ENCODE measurements around the gene PBX3. TPM values are rescaled to one million over a fixed set of nuclear protein-coding genes. Genes with fewer than 3 reads are reported as not detected.

PBX3 gene
- 16.3 TPM for polyA plus RNA-seq (2013, experiment 1 of 2; ENCODE audit: insufficient read length)
- 18.9 TPM for polyA plus RNA-seq (2013, experiment 2 of 2; ENCODE audit: insufficient read length)

DNA sequence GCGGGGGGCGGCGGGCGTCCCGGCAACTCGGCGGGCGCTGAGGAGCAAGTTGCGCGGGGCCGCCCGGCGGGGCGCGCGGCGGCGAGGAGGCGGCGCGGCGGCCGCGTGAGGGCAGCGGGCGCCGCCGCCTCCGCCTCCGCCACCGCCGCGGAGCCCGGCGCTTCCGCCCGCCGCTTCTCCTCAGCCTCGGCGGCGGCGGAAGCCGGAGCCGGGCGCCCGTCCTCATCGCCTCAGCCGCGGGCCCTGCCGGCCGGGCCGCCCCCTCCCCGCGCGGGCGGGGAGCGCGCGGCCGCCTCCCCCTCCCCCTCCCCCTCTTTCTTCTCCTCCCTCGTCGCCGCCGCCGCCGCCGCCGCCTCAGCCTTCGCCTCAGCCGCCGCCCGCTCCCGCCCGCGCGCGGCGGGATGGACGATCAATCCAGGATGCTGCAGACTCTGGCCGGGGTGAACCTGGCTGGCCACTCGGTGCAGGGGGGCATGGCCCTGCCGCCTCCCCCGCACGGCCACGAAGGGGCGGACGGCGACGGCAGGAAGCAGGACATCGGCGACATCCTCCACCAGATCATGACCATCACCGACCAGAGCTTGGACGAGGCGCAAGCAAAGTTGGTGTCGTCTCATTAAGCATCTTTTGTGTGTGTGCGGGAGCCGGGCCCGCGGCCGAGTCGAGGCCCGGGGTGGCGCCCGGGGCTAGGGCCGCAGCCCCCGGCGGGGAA is at the start of gene PBX3:
Gene PBX3 (plus strand): TSS at position 321 of the 712 bp plus-strand sequence.
- DNase-seq: peak; percentile 58

DNA sequence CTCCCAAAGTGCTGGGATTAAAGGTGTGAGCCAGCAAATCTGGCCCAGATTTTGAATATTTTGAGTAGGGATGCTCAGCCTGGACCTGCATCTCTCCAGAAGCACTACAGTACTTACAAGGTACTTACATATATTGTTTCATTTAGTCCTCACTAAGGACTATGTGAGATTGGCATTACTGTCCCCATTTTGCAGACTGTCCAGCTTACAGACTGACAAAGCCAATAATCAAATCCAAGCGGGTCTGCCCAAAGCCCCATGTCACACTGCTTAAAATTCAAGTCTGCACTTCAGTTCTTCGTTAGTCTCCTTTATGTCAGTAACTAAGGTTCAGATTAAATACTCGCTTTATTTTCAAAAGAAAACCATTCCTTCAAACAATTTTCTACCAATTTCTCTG is 47.3 kb upstream of the PBX3 start:
- no peak for DNase-seq

DNA sequence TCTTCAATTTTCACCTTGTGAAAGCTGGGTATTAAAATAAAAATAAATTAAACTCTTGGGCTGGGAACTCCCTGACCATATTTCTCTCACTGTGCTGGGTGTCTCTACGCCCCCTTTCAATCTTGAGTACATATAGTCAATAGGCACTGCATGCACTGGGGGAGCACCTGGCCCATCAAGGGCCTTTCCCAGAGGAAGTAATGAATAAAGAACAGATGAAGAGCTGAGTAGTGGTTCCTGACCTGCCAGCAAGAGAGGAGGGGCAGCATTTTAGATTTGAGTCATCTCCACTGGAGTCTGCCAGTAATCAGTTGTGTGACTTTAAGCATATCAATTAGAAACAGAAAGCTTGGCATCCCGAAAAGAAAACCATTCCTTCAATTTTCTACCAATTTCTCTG is 46.4 kb upstream of the PBX3 start:
- DNase-seq: no peak

DNA sequence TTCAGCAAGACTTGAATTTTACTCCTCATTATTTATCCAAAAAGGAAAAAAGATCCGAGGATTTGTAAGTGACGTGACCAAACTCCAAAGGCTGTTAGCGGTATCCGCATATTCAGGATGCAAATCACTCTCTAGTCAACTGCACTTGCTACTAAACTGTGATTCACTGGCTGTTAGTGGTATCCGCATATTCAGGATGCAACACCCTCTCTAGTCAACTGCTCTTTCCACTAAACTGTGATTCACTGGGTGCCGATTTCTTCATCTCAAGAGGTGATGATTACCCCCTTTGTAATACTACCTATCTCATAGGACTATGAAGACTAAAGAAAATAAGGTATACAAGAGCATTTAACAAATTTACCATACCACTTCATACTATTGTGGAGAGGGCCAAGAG is 45.8 kb upstream of the PBX3 start:
- DNase-seq: peak; percentile 31

DNA sequence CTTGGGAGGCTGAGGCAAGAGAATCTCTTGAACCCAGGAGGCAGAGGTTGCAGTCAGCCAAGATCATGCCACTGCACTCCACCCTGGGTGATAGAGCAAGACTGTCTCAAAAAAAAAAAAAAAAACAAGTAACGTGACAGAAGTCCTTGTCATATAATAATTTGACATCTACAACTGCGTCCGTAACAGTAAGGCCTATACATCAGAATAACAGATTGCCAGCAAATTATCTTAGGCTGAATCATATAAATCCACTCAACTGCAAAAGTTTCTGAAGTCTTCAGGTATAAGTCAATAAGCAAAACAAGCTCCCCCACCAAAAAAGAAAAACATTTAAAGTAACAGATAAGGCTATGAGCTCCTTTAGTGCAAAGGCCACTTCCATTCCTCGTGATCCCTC is 43.5 kb upstream of the PBX3 start:
- DNase-seq: no peak

GRCh38 chr9:125705893-125706292 is 41.3 kb upstream of the PBX3 start:
- DNase-seq: no peak

DNA sequence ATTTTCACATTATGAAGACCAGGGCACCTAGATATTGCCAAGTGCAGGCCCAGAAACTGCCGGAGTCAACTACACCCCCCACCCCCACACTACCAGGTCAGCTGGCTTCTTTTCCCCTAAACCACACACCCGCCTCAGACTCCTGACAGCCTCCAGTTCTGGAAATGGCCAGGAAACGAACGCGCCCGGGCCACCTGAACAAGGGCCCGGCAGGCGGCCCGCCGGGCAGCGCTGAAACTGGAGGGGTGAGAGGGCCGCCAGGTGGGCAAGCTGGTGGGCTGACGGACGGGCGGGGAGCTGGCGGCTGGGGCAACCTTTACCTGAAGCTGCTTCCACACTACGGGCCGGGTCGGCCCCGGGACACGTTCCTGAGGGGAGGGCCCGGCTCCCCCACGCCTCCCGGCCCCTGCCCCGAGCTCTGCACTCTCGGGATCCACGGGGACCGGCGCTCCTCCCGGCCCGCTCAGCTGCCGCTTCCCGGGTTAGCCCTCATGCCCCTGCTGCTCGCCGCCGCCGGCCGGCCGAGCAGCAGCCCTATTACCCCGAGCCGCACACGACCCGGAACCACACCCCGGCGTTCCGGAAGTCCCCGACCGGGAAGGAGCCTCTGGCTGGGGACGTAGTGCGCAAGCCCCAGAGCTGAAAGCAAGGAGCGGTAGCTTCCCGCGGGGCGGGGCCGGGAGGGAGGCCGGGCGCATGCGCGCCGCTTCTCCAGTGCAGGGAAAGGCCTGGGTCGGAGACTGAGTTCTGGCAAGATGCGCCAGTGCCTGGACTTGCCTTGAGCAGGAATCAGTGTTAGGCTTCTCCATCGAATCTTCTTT is 40.3 kb upstream of the PBX3 start, which contains the start of gene MAPKAP1:
Gene MAPKAP1 (minus strand): TSS at position 558 of the 821 bp plus-strand sequence. CDS start 34,634 bp downstream, outside the sequence.
- peak; percentile 96 for DNase-seq

DNA sequence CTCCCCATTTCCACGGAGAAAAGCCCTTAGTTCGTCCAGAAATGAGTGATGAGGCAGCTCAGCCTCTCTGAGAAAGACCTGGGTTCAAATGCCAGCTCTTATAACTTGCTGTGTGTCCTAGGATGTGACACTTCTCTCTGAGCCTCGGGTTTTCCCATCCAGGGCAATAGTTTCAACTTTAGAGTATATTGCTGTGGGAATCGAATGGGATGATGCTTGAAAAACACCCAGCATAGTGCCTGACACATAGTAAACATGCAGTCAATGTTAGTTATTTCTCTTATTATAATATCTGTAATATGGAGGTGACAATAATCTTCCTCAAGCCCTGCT is 39.7 kb upstream of the PBX3 start:
- no peak for DNase-seq

DNA sequence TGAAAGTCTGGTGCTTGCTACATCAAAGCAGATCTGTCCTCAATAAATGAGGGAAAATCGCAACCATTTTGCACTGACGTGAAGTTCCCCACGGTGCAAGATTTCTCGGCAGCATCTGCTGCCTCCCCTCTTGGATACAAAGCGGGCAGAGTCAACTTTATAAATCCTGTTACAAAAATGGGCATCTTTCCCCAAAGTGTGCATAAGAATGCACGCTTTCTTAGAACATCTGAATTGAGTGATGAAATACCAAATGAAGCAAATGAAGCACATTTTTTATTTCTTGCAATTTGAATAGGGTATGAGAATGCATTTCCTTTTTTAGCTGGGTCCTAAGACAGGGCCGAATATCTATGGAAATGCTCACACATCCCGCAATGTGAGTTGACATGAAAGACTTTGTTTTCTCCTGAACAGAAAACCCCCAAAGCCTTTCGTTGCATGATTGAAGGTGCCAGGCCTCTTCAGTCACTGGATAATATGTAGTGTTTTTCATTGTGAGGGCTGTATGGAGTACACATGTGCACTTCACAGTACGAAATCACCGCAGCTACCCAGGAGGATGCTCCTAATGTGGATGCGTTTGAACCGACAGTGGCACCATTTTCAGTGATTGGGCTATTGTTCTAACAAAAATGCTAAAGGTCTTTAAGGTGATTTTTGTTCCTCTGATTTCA is 20.6 kb upstream of the PBX3 start:
- DNase-seq: no peak

DNA sequence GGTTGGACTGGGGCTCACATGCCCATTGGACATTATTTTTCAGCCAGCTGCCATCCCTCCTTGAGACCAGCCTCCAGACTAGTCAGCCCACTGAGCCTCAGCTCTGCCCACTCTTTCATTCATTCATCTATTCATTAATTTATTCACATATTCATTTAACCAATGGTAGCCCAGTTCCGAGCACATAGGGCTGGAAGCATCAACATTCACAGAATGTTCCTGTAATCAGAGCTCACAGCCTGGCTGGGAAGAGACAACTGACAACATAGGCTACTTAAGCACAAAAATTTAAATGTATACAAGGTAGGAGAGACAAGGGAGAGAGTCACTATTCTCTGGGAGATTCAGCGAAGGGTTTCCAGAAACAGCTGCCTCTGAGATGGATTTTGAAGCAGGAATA is 17.0 kb upstream of the PBX3 start:
- DNase-seq: no peak

GRCh38 chr9:125732562-125732961 is 14.6 kb upstream of the PBX3 start:
- DNase-seq: no peak

GRCh38 chr9:125739436-125739835 is 7.7 kb upstream of the PBX3 start:
- DNase-seq: peak; percentile 54

DNA sequence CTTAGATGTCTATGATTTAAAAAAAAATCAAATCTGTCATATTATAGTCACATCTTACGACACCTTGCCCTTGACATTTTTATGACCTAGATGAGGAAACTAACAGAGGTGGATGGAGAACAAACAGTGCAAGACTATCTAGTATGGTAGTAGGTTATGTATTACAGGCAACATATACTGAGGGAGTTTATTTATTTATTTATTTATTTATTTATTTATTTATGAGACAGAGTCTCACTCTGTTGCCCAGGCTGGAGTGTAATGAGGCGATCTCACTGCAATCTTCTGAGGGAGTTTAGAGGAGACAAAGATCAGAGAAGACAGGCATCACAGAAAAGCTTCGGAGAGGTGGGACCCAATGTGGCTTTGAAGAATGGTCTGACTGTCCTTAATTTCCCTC is 4.5 kb upstream of the PBX3 start:
- no peak for DNase-seq

DNA sequence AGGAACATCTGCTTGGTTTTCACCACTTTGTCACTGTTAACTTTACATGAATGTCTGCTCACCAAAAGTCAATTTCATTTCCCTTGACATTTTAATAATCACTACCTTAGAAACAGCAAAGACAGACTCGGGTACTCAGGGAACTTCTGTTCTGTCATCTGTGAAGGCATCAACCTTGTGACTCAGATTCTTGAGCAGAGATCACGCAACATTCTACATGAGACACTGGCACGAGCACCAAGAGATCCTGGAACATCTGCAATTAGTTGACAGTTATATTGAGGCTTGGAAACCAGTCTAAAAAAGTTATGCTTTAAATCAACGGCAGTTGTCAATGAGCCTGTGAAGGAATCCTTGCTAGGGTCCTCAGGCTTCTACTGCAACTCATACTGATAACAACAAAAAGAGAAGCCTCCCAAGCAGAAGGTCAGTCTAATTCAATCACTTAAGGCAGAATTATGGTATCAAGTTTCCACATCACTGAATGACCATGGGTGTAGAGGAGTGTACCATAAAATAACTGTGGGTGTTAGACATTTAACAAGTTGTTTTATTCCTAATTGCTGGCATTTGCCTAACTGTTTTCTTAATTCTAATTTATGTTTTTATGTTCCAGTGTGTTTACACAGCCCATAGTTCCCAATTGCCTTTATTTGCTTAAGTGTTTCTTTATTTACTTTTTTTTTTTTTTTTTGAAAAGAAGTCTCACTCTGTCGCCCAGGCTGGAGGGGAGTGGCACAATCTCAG is 3.3 kb upstream of the PBX3 start:
- DNase-seq: peak; percentile 57

DNA sequence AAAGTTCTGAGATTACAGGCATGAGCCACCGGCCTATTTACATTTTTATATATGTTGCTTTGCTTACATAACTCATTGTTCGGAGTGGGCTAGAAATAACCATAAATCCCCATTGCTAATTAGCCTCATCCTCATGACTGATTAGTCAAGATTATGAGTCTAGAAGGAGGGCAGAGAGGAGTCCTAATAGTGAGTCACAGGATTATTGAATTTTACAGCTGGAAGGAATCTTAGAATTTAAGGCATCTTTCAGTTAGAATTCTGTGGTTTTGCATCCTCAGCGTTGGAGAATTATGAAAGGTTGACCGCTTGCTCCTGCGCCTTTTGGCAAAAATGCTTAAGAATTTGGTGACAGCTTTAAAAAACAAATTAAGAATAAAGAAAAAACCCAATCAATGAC is 2.6 kb upstream of the PBX3 start:
- DNase-seq: peak; percentile 89

DNA sequence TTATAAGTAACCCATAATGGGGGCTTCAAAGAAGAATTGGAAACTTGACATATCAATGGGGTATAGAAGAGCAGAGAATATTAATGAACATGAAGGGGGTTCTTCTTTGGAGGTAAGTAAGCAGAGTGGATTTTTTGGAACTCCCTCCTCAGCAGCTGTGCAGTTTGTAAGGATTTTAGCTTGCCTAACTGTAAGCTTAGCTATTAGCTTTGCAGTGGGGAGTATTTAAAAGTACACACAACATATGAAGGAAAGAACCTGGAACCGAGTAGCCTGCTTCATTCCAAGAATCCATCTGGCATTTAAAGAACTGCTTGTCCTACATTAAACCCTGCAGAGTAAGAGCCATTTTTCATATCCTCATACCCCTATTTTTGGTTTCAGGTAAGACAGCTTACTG is 2.2 kb upstream of the PBX3 start:
- DNase-seq: no peak

DNA sequence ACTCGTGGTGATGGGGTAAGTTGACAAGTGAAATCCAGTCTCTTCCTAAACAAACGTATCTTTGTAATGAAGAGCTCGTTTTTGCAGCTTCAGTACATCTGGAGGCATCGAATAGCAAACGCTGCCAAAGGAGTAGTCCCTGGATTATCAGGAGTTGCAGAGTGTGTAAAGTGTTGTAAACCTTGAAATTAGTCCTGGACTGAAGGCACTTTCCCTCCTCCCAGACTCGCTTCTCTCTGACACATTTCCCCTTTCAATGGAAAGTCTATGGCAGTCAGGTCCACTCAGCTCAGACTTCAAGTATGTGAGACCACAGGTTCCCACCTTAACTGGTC is 1.5 kb upstream of the PBX3 start:
- DNase-seq: no peak

GRCh38 chr9:125746017-125746773 is 978 bp upstream of the PBX3 start:
- peak; percentile 97 for DNase-seq

- DNase-seq: no peak
Observed at GRCh38 chr9:125746774-125747052, 460 bp upstream of the PBX3 start.

DNA sequence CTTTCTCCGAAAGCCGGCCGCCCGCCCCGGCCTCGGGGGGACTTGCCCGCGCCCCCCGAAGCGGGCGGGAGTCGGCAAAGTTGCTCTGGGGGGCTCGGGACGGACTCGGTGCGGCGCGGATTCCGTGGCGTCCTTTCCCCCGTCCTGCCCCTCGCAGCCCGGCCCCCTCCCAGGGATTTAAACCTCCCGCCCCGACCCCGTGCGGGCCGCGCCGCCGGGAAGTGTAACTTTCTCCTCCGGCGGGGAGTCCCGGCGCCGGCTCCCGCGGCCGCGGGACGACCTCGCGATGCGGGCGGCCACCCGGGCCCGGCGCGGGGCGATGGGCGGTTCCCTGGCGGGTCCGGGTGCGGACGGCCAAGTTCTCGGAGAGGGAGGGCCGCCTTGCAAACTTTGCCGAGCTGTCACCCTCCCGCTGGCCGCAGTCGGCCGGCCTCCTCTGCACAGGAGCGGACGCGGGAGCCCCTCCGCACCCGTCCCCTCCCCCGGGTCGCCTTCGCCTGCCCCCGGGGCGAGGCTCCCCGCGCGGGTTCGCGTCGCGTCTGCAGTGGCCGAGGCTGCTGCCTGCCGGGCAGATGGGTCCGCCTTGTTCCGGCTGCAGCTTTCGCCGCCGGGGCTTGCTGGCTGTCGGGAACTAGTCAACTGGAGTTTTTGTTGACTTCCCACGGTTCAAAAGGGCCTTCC is 732 bp downstream of the PBX3 start:
- DNase-seq: peak; percentile 33

GRCh38 chr9:125748446-125749099 is 1.4 kb downstream of the PBX3 start:
- no peak for DNase-seq
